Left ventricle myocardium inferior (tissue), 1 donor: ENCODE data around the gene ZBTB49. TPM values are rescaled to one million over a fixed set of nuclear protein-coding genes. Genes with fewer than 3 reads are reported as not detected.
"Not testable (repeated sequence)": the region's sequence is repeated elsewhere in the genome, so short reads cannot be mapped to it uniquely, and the experiment has no call there.

ENCODE experiments used
- DNase-seq: peaks from one replicate; pipeline ENCODE4 v3.0.0-alpha.2; 2020
- H3K27ac ChIP-seq: fragments of 200-600 bp; replicated peaks from 2 replicates; pipeline ENCODE4 v1.8.0; 2021
- H3K27me3 ChIP-seq: fragments of 200-600 bp; 2 replicates; pipeline ENCODE4 v1.8.0; 2021; ENCODE audit warnings: low read depth
- H3K36me3 ChIP-seq: fragments of 200-600 bp; 2 replicates; pipeline ENCODE4 v1.8.0; 2021
- H3K4me1 ChIP-seq: fragments of 200-600 bp; 2 replicates; pipeline ENCODE4 v1.8.0; 2021
- H3K4me3 ChIP-seq: fragments of 200-600 bp; 2 replicates; pipeline ENCODE4 v1.8.0; 2021; ENCODE audit warnings: mild to moderate bottlenecking, moderate library complexity
- H3K9me3 ChIP-seq: fragments of 200-600 bp; replicated peaks from 2 replicates; pipeline ENCODE4 v1.8.0; 2021
- intact Hi-C: fragments of 100-400 bp; cut with micrococcal nuclease; formaldehyde crosslinking; loops from one replicate; pipeline ENCODE4 v1.11.0; 2022
- long read RNA-seq: library from polyadenylated mRNA; unstranded; transcript quantifications from one replicate; pipeline ENCODE4 v2.0.0, GENCODE V29; 2021
- total RNA-seq: library from RNA; stranded (reverse); fragmentation: NEBNext Ultra II Directional; extraction: Animal tissue kit (Norgen Biotek cat#: 25700); gene quantifications from one replicate; pipeline ENCODE4 v1.2.1, GENCODE V29; 2021
- TF ChIP-seq, protein P1 (sequence below): fragments of 200-600 bp; IDR thresholded peaks from 2 replicates; pipeline ENCODE4 v1.8.0; 2021; ENCODE audit warnings: antibody characterized with exemption, mild to moderate bottlenecking, borderline replicate concordance
- donor health status: DM: no; HTN: yes; CAD: no; lungs with severe emphysema.

The ZBTB49 gene
- 1.9 TPM for total RNA-seq
- long read RNA-seq, partial matches to known transcripts, result 0 of 3 reads
- long read RNA-seq, other reads (novel, unspliced or antisense), result 1 of 3 reads

DNA sequence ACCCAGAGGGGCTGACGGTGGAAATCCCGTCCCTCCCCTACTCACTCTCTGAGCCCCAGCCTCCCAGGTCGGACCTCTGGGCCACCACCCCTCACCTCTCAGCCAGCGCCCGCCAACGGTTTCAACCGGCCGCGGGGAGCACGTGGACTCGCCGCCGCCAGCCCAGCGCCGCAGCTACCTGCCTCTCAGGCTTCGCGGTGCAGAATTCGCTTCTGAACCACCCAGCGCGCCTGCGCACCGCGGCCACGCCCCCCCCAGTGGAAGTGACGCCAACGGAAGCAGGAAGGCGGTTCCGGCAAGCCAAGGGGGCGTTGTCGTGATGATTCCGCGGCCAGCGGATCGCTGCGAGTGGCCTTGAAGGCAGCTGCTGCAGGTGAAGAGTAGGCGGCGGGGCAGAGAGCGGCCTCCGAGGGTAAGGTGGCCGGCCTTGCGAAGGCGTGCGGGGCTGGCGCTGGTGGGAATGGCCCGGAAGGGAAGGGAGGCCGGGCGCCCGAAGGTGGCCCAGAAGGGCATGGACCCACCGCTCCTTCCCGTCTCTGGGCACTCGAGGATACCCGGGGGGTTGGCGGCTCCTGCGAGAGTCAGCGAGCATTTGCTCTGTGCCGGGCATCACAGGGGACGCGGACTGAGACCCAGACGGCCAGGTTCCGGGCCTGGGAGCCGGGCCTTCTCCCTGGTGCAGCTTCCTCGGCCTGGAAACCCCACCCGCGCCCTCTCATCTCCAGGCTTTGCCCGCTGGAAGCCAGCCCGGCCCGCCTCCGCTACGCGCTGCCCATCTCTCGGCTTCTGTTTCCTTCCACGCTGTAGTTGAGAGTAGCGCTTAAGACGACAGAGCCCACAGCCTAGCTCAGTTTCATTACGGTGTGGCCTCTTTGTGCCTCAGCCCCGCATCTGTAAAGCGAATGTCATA is at the start of gene ZBTB49, which contains the start of gene LYAR:
Gene ZBTB49 (plus strand): TSS at position 311 of the 910 bp plus-strand sequence. CDS start 9,695 bp downstream, outside the sequence.
Gene LYAR (minus strand): TSS at position 214 of the 910 bp plus-strand sequence. CDS start 6,412 bp downstream, outside the sequence.
- Histone ChIP-seq H3K4me1 (peaks cover 52% of the 10 kb centered on the region), H3K9me3 (no peaks in the 10 kb centered on the region)
- intact Hi-C loops, result no loop called here

GRCh38 chr4:4245172-4245571 is 44.9 kb upstream of the ZBTB49 start:
- DNase-seq, result no peak
- Histone ChIP-seq H3K36me3 (peaks cover 50% of the 10 kb centered on the region), H3K4me1 (peaks cover 37% of the 10 kb centered on the region), H3K4me3 (no peak overlapping the region), H3K27ac (no peak overlapping the region), H3K9me3 (no peaks in the 10 kb centered on the region), H3K27me3 (no peaks in the 10 kb centered on the region)
- TF ChIP-seq, protein P1, sequence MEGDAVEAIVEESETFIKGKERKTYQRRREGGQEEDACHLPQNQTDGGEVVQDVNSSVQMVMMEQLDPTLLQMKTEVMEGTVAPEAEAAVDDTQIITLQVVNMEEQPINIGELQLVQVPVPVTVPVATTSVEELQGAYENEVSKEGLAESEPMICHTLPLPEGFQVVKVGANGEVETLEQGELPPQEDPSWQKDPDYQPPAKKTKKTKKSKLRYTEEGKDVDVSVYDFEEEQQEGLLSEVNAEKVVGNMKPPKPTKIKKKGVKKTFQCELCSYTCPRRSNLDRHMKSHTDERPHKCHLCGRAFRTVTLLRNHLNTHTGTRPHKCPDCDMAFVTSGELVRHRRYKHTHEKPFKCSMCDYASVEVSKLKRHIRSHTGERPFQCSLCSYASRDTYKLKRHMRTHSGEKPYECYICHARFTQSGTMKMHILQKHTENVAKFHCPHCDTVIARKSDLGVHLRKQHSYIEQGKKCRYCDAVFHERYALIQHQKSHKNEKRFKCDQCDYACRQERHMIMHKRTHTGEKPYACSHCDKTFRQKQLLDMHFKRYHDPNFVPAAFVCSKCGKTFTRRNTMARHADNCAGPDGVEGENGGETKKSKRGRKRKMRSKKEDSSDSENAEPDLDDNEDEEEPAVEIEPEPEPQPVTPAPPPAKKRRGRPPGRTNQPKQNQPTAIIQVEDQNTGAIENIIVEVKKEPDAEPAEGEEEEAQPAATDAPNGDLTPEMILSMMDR, result no peak
- intact Hi-C loops, result no loop called here

More for the DNA sequence above, at the start of gene ZBTB49, which contains the start of gene LYAR:
- Histone ChIP-seq H3K27ac (peak within 1 kb of the TSS; percentile 88), H3K4me3 (peak within 1 kb of the TSS; percentile 99), H3K27me3 (no peaks in the 10 kb centered on the region), H3K36me3 (peaks cover 5% of the 10 kb centered on the region)
- DNase-seq, result peak; percentile 93
- TF ChIP-seq, protein P1, result no peak

- peaks cover 37% of the 10 kb centered on the region for H3K4me1 ChIP-seq
- DNase-seq, result no peak
- peak overlapping the region; percentile 98 for H3K27ac ChIP-seq
- no peaks in the 10 kb centered on the region for H3K9me3 ChIP-seq
- H3K4me3 ChIP-seq, result peak overlapping the region; percentile 97
- TF ChIP-seq, protein P1, result no peak
- no peaks in the 10 kb centered on the region for H3K27me3 ChIP-seq
- peaks cover 33% of the 10 kb centered on the region for H3K36me3 ChIP-seq
- intact Hi-C loops, result no loop called here
These were observed 42.4 kb upstream of the ZBTB49 start for GRCh38 chr4:4247696-4248028.

DNA sequence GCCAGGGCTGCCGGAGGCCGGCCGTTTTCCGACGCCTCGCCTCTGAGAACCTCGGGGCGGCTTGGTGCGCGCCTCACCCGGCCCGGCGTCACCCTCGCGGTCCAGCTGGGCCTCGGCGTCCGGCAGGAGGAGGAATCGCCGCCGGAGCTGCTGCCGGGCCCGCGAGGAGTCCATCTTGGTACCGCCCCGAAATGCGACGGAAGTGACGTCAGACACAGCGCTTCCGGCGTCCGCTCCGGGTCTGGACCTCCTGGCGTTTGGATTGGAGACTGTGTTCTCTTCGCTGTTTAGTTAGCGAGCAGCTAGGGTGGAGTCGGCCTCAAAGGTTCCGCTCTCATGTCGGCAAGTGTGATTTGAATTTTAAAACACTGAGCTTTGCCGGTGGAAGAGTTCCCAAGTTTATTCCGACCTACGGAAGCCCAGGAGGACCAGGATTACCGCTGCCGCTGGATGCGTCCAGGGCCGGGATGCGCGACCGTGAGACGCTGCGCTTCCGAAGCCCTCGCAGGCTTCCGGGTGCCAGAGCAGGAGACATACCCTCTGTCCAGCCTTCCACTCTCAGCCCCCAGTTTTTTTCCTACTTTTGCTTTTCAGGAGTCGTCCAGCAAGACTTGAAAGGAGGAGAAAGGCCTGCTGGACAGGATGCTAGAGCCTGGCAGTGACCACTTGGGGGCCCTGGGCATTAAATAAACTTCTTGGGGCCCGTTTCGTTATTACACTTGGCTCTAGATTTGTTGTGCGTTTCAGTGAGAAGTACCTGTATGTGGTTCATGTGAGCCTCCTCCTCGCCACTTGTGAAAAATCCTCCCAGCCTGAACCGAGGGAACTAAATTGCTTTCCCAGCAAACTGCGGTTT is 41.8 kb upstream of the ZBTB49 start, which contains the start of gene TMEM128:
Gene TMEM128 (minus strand): TSS at position 195 of the 856 bp plus-strand sequence. CDS start 21 bp downstream, at position 174.
- peak; percentile 93 for DNase-seq
- H3K27ac ChIP-seq, result peak within 1 kb of the TSS; percentile 98
- H3K9me3 ChIP-seq, result no peaks in the 10 kb centered on the region
- H3K4me1 ChIP-seq, result peaks cover 40% of the 10 kb centered on the region
- H3K27me3 ChIP-seq, result no peaks in the 10 kb centered on the region
- H3K4me3 ChIP-seq, result peak within 1 kb of the TSS; percentile 97
- H3K36me3 ChIP-seq, result peaks cover 29% of the 10 kb centered on the region
- intact Hi-C loops, result no loop called here
- TF ChIP-seq, protein P1, result peak; percentile 38

- intact Hi-C loops, result no loop called here
These were observed 41.2 kb upstream of the ZBTB49 start for GRCh38 chr4:4248885-4249203.

DNA sequence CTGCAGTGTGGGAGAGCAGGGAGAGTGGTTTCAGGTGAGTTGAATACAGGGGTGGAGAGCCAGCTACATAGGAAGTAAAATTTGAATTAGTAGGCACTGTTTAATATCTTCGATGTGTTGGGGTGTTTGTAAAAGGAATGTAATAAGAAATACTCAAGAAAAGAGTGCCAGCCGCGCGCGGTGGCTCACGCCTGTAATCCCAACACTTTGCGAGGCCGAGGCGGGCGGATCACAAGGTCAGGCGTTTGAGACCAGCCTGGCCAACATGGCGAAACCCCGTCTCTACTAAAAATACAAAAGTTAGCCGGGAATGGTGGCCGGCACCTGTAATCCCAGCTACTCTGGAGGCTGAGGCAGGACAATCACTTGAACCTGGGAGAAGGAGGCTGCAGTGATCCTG is 40.7 kb upstream of the ZBTB49 start:
- Histone ChIP-seq H3K36me3 (peaks cover 18% of the 10 kb centered on the region), H3K4me1 (peaks cover 40% of the 10 kb centered on the region)
- H3K27me3 ChIP-seq, intact Hi-C loops, DNase-seq, H3K4me3 ChIP-seq, H3K27ac ChIP-seq, H3K9me3 ChIP-seq: not testable (repeated sequence)

More at GRCh38 chr4:4248885-4249203, 41.2 kb upstream of the ZBTB49 start:
- DNase-seq, result no peak
- Histone ChIP-seq H3K4me3 (peak overlapping the region; percentile 97), H3K36me3 (peaks cover 23% of the 10 kb centered on the region), H3K4me1 (peaks cover 40% of the 10 kb centered on the region), H3K27me3 (no peaks in the 10 kb centered on the region), H3K27ac (peak overlapping the region; percentile 98), H3K9me3 (no peaks in the 10 kb centered on the region)
- TF ChIP-seq, protein P1, result no peak
